ENCODE data around the gene EPHA8.

- TF ChIP-seq CTCF (IDR thresholded peaks at IDR 0.05; ENCODE audit: low read depth, low read length), result no peak
- no peak for TF ChIP-seq POLR2A (IDR thresholded peaks at IDR 0.05; ENCODE audit: extremely low read depth, insufficient read length)
- TF ChIP-seq MAX (IDR thresholded peaks at IDR 0.05; ENCODE audit: low read depth, low read length), result no peak
- TF ChIP-seq MYC (IDR thresholded peaks at IDR 0.05; ENCODE audit: low read depth, low read length), result no peak
Observed at GRCh38 chr1:22586356-22587130, 23.3 kb downstream of the EPHA8 start.

Data from NB4 (cell line).